H1 (cell line): Measurements from ENCODE around the gene RNU6-9. TPM values are rescaled to one million over a fixed set of nuclear protein-coding genes. Genes with fewer than 3 reads are reported as not detected.

Experiments used
- CTCF ChIA-PET: fragments of 300-600 bp; sonication (Branson Sonifier 250); formaldehyde crosslinking; loops from one replicate; lab custom pipeline; 2021; ENCODE audit not compliant: partially characterized antibody; lab: Charles Lee
- POLR2A ChIA-PET: fragments of 300-600 bp; sonication (Branson Sonifier 250); formaldehyde crosslinking; loops from one replicate; lab custom pipeline; 2021; ENCODE audit warnings: inconsistent platforms; ENCODE audit not compliant: partially characterized antibody; lab: Charles Lee
- DNase-seq, 2 experiments: peaks; one replicate each; pipeline versions ENCODE4 v3.0.0 to v3.0.0-alpha.2; 2010 to 2022; ENCODE audit warnings: low spot score in 2 of 2, low read depth in 1 of 2, mixed read lengths in 1 of 2
- FAIRE-seq: peaks from 2 replicates; lab custom pipeline; 2011; peaks lifted over from hg19 to GRCh38; lab: Jason Lieb, UNC
- H2AFZ ChIP-seq: 2 replicates; pipeline ENCODE4 v1.8.1; 2012; ENCODE audit warnings: low read length, inconsistent platforms
- H2AK5ac ChIP-seq: 2 replicates; pipeline ENCODE4 v1.6.1; 2013; ENCODE audit warnings: low read depth, low read length
- H2BK120ac ChIP-seq: replicated peaks from 2 replicates; pipeline ENCODE3; 2013; ENCODE audit warnings: low read depth, low read length, inconsistent platforms
- H2BK12ac ChIP-seq: 2 replicates; pipeline ENCODE4 v1.6.1; 2013; ENCODE audit warnings: low read depth, low read length
- H2BK15ac ChIP-seq: 2 replicates; pipeline ENCODE4 v1.6.1; 2013; ENCODE audit warnings: low read length
- H2BK20ac ChIP-seq: 2 replicates; pipeline ENCODE4 v1.6.1; 2013; ENCODE audit warnings: low read length
- H2BK5ac ChIP-seq: 2 replicates; pipeline ENCODE4 v1.6.1; 2013; ENCODE audit warnings: low read depth, low read length
- H3K14ac ChIP-seq: 2 replicates; pipeline ENCODE4 v1.6.1; 2013; ENCODE audit warnings: inconsistent platforms; ENCODE audit not compliant: insufficient read length
- H3K18ac ChIP-seq: 2 replicates; pipeline ENCODE4 v1.6.1; 2013; ENCODE audit warnings: low read length; ENCODE audit errors: extremely low read depth
- H3K23ac ChIP-seq: 2 replicates; pipeline ENCODE4 v1.6.1; 2013; ENCODE audit warnings: inconsistent platforms; ENCODE audit not compliant: insufficient read length
- H3K23me2 ChIP-seq: 2 replicates; pipeline ENCODE4 v1.6.1; 2013; ENCODE audit warnings: low read depth, low read length
- H3K27ac ChIP-seq: 2 replicates; pipeline ENCODE4 v1.6.1; 2011; ENCODE audit warnings: low read depth, low read length, inconsistent platforms
- H3K27me3 ChIP-seq, 4 experiments: replicated peaks in 1 of 4; 1 replicate in 1 of 4; 2 replicates in 3 of 4; pipeline versions ENCODE4 v1.6.1 to v1.8.1; 2011 to 2013; ENCODE audit warnings: low read length in 3 of 4, mild to moderate bottlenecking in 3 of 4, inconsistent platforms in 2 of 4, mixed read lengths in 2 of 4, moderate library complexity in 1 of 4; ENCODE audit not compliant: control insufficient read depth in 3 of 4, insufficient read depth in 3 of 4; ENCODE audit errors: extremely low read depth in 1 of 4
- H3K36me3 ChIP-seq, 4 experiments: 2 replicates each; pipeline versions ENCODE4 v1.6.1 to v1.8.1; 2011 to 2013; ENCODE audit warnings: mild to moderate bottlenecking in 4 of 4, low read length in 3 of 4, moderate library complexity in 2 of 4, control low read depth in 1 of 4, inconsistent platforms in 1 of 4; ENCODE audit not compliant: insufficient read depth in 4 of 4, control insufficient read depth in 2 of 4
- H3K4ac ChIP-seq: replicated peaks from 2 replicates; pipeline ENCODE3; 2013; ENCODE audit warnings: low read length, low read depth, mixed read lengths, inconsistent platforms; ENCODE audit not compliant: insufficient read length
- H3K4me1 ChIP-seq, 4 experiments: replicated peaks in 1 of 4; 1 replicate in 1 of 4; 2 replicates in 3 of 4; pipeline versions ENCODE4 v1.6.1 to v1.8.1; 2011 to 2013; ENCODE audit warnings: low read length in 3 of 4, inconsistent platforms in 2 of 4, mixed read lengths in 1 of 4; ENCODE audit not compliant: insufficient read depth in 4 of 4, control insufficient read depth in 3 of 4
- H3K4me2 ChIP-seq, 2 experiments: 2 replicates each; pipeline versions ENCODE4 v1.6.1 to v1.8.1; 2011 to 2013; ENCODE audit warnings: low read depth in 2 of 2, low read length in 2 of 2, control low read depth in 1 of 2, inconsistent platforms in 1 of 2, mild to moderate bottlenecking in 1 of 2; ENCODE audit not compliant: insufficient read depth in 1 of 2
- H3K4me3 ChIP-seq, 4 experiments: fragments of 200-600, 300-600 bp in 1 of 4; sonication (generic), shearing (Covaris generic), sonication (Bioruptor Twin) in 1 of 4; 2 replicates each; pipeline versions ENCODE4 v1.5.1 to v1.8.1; 2011 to 2016; ENCODE audit warnings: low read length in 4 of 4, low read depth in 3 of 4, control low read depth in 2 of 4, inconsistent platforms in 2 of 4, mild to moderate bottlenecking in 2 of 4, mixed read lengths in 1 of 4, moderate library complexity in 1 of 4; ENCODE audit not compliant: insufficient read depth in 2 of 4; ENCODE audit errors: extremely low read depth in 1 of 4
- H3K56ac ChIP-seq: replicated peaks from 2 replicates; pipeline ENCODE3; 2013; ENCODE audit warnings: low read depth, mild to moderate bottlenecking, mixed read lengths, low read length, inconsistent platforms; ENCODE audit not compliant: insufficient read length
- H3K79me1 ChIP-seq: 2 replicates; pipeline ENCODE4 v1.6.1; 2013; ENCODE audit warnings: low read depth, low read length, control low read depth
- H3K79me2 ChIP-seq, 2 experiments: 2 replicates each; pipeline versions ENCODE4 v1.6.1 to v1.8.1; 2012 to 2013; ENCODE audit warnings: low read length in 2 of 2, mild to moderate bottlenecking in 2 of 2, inconsistent platforms in 1 of 2; ENCODE audit not compliant: insufficient read depth in 2 of 2, control insufficient read depth in 1 of 2
- H3K9ac ChIP-seq, 4 experiments: replicated peaks in 1 of 4; 1 replicate in 1 of 4; 2 replicates in 3 of 4; pipeline versions ENCODE4 v1.6.1 to v1.8.1; 2011 to 2013; ENCODE audit warnings: low read depth in 3 of 4, low read length in 3 of 4, control low read depth in 2 of 4, mild to moderate bottlenecking in 2 of 4, moderate library complexity in 2 of 4, inconsistent platforms in 1 of 4; ENCODE audit errors: extremely low read depth in 1 of 4
- H3K9me3 ChIP-seq, 2 experiments: 2 replicates each; pipeline versions ENCODE4 v1.6.1 to v1.8.1; 2012 to 2013; ENCODE audit warnings: mild to moderate bottlenecking in 2 of 2, moderate library complexity in 2 of 2, control low read depth in 1 of 2, inconsistent platforms in 1 of 2, low read depth in 1 of 2, low read length in 1 of 2, mixed read lengths in 1 of 2; ENCODE audit not compliant: insufficient read depth in 2 of 2
- H4K20me1 ChIP-seq, 2 experiments: replicated peaks in 1 of 2; 2 replicates each; pipeline versions ENCODE3 to v1.8.1; 2011 to 2013; ENCODE audit warnings: inconsistent platforms in 2 of 2, low read length in 2 of 2, mild to moderate bottlenecking in 1 of 2; ENCODE audit not compliant: insufficient read depth in 2 of 2, control insufficient read depth in 1 of 2
- H4K5ac ChIP-seq: 2 replicates; pipeline ENCODE4 v1.6.1; 2013; ENCODE audit warnings: low read length, low read depth, mixed read lengths, inconsistent platforms; ENCODE audit not compliant: insufficient read length
- H4K8ac ChIP-seq: 2 replicates; pipeline ENCODE4 v1.8.0; 2013; ENCODE audit warnings: mild to moderate bottlenecking, moderate library complexity, low read length, inconsistent platforms; ENCODE audit not compliant: insufficient read depth; ENCODE audit errors: extremely low read depth
- H4K91ac ChIP-seq: replicated peaks from 2 replicates; pipeline ENCODE3; 2013; ENCODE audit warnings: low read length, mixed read lengths, inconsistent platforms; ENCODE audit not compliant: insufficient read length
- FOSL1 ChIP-seq: IDR thresholded peaks from 2 replicates; pipeline ENCODE4 v1.6.1; 2011; ENCODE audit warnings: mild to moderate bottlenecking, low read depth, low read length, moderate library complexity; ENCODE audit not compliant: insufficient read depth
- HDAC6 ChIP-seq: IDR thresholded peaks from one replicate; pipeline ENCODE4 v1.7.1; 2012; ENCODE audit warnings: low read depth, mild to moderate bottlenecking, inconsistent platforms, low read length, moderate library complexity
- KDM4A ChIP-seq: IDR thresholded peaks from one replicate; pipeline ENCODE4 v1.7.1; 2012; ENCODE audit warnings: low read depth, mild to moderate bottlenecking, moderate library complexity, low read length, inconsistent platforms; ENCODE audit not compliant: severe bottlenecking
- PHF8 ChIP-seq: fragments of 200-600 bp; sonication (generic); conservative IDR thresholded peaks from 2 replicates; pipeline ENCODE4 v1.7.1; 2012; ENCODE audit warnings: low read depth, mild to moderate bottlenecking, inconsistent platforms, low read length, moderate library complexity
- WGBS, 2 experiments: shearing (Covaris generic) in 1 of 2; methylation state at CpG; one replicate each; pipeline versions ENCODE4 v1.1.6 to v1.1.7; 2013 to 2015; ENCODE audit warnings: low lambda C conversion rate in 2 of 2, mixed read lengths in 2 of 2, inconsistent platforms in 1 of 2, low coverage in 1 of 2, missing lambda C conversion rate in 1 of 2; ENCODE audit not compliant: insufficient replicate concordance in 2 of 2, insufficient coverage in 1 of 2, insufficient read length in 1 of 2; ENCODE audit errors: extremely low coverage in 1 of 2, missing lambda C conversion rate in 1 of 2; 5-methylcytosine and 5-hydroxymethylcytosine counted together
- polyA plus RNA-seq, 7 experiments: library from polyadenylated mRNA; depleted of rRNA in 3 of 7; stranded (reverse) in 5 of 7; unstranded in 2 of 7; fragments of >200 nt in 5 of 7; fragments of 200-250 nt in 2 of 7; gene quantifications; 1 replicate in 5 of 7; 2 replicates in 1 of 7; 4 replicates in 1 of 7; pipeline versions ENCODE4 v1.2.1 to v1.2.3, GENCODE V29; 2011 to 2013; ENCODE audit warnings: missing spikeins in 2 of 7, mixed read lengths in 2 of 7
- total RNA-seq: library from RNA; stranded (reverse); fragmentation: NEBNext Ultra II Directional; extraction: Animal tissue kit (Norgen Biotek cat#: 25700); gene quantifications from 2 replicates; pipeline ENCODE4 v1.2.1, GENCODE V29; 2021

Gene RNU6-9
- total and polyA plus RNA-seq, 2 of the 8 experiments (the other 6 are each of a cell fraction or from before 2014, with no cell fraction given), result not detected

DNA sequence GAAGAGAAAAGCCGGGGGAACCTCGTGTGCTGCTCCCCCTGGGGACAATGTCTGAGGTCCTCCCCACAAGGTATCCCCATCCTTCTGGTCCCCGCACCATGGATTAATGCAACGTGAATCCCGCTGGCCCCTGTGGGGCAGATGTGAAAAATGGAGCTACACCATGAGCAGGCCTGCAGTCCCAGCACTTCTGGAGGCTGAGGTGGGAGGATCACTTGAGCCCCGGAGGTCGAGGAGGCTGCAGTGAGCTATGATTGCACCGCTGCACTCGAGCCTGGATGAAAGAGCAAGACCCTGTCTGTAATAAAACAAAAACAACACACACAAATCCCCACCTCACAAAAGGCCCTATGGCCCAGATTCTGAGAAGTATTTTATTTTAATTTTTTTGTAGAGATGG is 35.0 kb upstream of the RNU6-9 start:
- Histone ChIP-seq H3K9me3 (no peaks in the 10 kb centered on the region), H3K4me2 (no peak overlapping the region), H4K91ac (no peak overlapping the region), H2BK12ac (no peak overlapping the region), H3K23me2 (peaks cover 10% of the 10 kb centered on the region; the same call in 1 of the 2 replicates), H3K79me1 (no peaks in the 10 kb centered on the region), H3K4ac (no peak overlapping the region)
- TF ChIP-seq HDAC6, result no peak
- TF ChIP-seq FOSL1, result no peak
- TF ChIP-seq PHF8, result no peak
- no peak for TF ChIP-seq KDM4A
- TF ChIP-seq, all 59 proteins: peak for 0
- H3K9ac ChIP-seq, result no peak overlapping the region
- no peaks in the 10 kb centered on the region for H3K79me2 ChIP-seq
- H4K5ac ChIP-seq, result no peak overlapping the region
- no peak overlapping the region for H2BK20ac ChIP-seq
- no peak overlapping the region for H3K4me3 ChIP-seq
- H3K27me3 ChIP-seq, result peaks cover 9 to 23% (median 13%) of the 10 kb centered on the region in 4 experiments
- ChIA-PET CTCF (interaction anchor here (0.9 to 3.3 kb wide), 6 partner anchors 9 to 139 kb away, joined by 3 to 10 read pairs (median 5); no protein-coding TSS in a partner anchor), POLR2A (interaction anchor here (1.2 kb wide), 2 partner anchors 58 to 76 kb away, joined by 3 read pairs; no protein-coding TSS in a partner anchor)
- no peak overlapping the region for H2AK5ac ChIP-seq
- H2BK5ac ChIP-seq, result no peak overlapping the region
- H3K56ac ChIP-seq, result no peak overlapping the region
- no peak overlapping the region for H3K14ac ChIP-seq
- H4K20me1 ChIP-seq, result peaks cover 0 to 3% of the 10 kb centered on the region in 2 experiments
- no peak overlapping the region for H4K8ac ChIP-seq
- H3K4me1 ChIP-seq, result peaks cover 0 to 5% (median 3%) of the 10 kb centered on the region in 4 experiments; a peak in 6 of 7 replicates
- H2AFZ ChIP-seq, result no peak overlapping the region
- DNase-seq (no peak), FAIRE-seq (no peak)
- H3K23ac ChIP-seq, result no peak overlapping the region
- H2BK15ac ChIP-seq, result no peak overlapping the region
- no peaks in the 10 kb centered on the region for H3K36me3 ChIP-seq
- no peak overlapping the region for H3K18ac ChIP-seq
- no peak overlapping the region for H3K27ac ChIP-seq
- WGBS, 2 experiments, result 83% methylated on average over 9 of the region's 9 CpGs; no CpG with 5 or more reads in 1 of the 2 experiments
- H2BK120ac ChIP-seq, result no peak overlapping the region
